Lung (tissue), 16 donors: ENCODE measurements around the gene ITGB3. TPM values are rescaled to one million over a fixed set of nuclear protein-coding genes. Genes with fewer than 3 reads are reported as not detected.

Source experiments
- ATAC-seq: fragments of 200-7000 bp; cut with Tn5 transposase; one replicate; pipeline ENCODE4 v1.9.1; 2020; ENCODE audit warnings: moderate number of reproducible peaks; ENCODE audit not compliant: insufficient read depth, low FRiP score
- DNase-seq, 3 donors: peaks; one replicate each; pipeline ENCODE4 v3.0.0-alpha.2; 2013 to 2017
- H3K27ac ChIP-seq, 2 donors: one replicate each; pipeline ENCODE4 v1.5.1; 2013; ENCODE audit warnings: mild to moderate bottlenecking in 2 of 2, moderate library complexity in 2 of 2, control low read depth in 1 of 2, inconsistent platforms in 1 of 2, low read depth in 1 of 2, low read length in 1 of 2
- H3K27me3 ChIP-seq, 3 donors: one replicate each; pipeline ENCODE4 v1.5.1; 2013; ENCODE audit warnings: low read length in 2 of 3; ENCODE audit not compliant: control insufficient read depth in 3 of 3, insufficient read depth in 3 of 3
- H3K36me3 ChIP-seq, 4 donors: one replicate each; pipeline ENCODE4 v1.5.1; 2013; ENCODE audit warnings: low read length in 4 of 4, mild to moderate bottlenecking in 1 of 4, moderate library complexity in 1 of 4; ENCODE audit not compliant: control insufficient read depth in 4 of 4, insufficient read depth in 4 of 4
- H3K4me1 ChIP-seq, 5 donors: one replicate each; pipeline ENCODE4 v1.5.1; 2013; ENCODE audit warnings: low read length in 5 of 5, mild to moderate bottlenecking in 2 of 5, moderate library complexity in 1 of 5; ENCODE audit not compliant: control insufficient read depth in 5 of 5, insufficient read depth in 5 of 5
- H3K4me3 ChIP-seq: one replicate; pipeline ENCODE4 v1.5.1; 2013; ENCODE audit warnings: mild to moderate bottlenecking, control low read depth, moderate library complexity
- H3K9ac ChIP-seq, 2 donors: one replicate each; pipeline ENCODE4 v1.5.1; 2013; ENCODE audit warnings: low read length in 2 of 2, control low read depth in 1 of 2; ENCODE audit not compliant: insufficient read depth in 1 of 2
- H3K9me3 ChIP-seq, 4 donors: one replicate each; pipeline ENCODE4 v1.5.1; 2013; ENCODE audit warnings: low read length in 3 of 4, mild to moderate bottlenecking in 1 of 4, moderate library complexity in 1 of 4; ENCODE audit not compliant: control insufficient read depth in 4 of 4, insufficient read depth in 3 of 4
- CTCF ChIP-seq: IDR thresholded peaks from 2 replicates; pipeline ENCODE4 v1.5.1; 2012; ENCODE audit warnings: mild to moderate bottlenecking; ENCODE audit errors: control extremely low read depth, extremely low read depth
- WGBS, 2 donors: extraction: QIAGEN DNeasy Blood & Tissue Kit; methylation state at CpG; one replicate each; pipeline ENCODE4 v1.1.7; 2013; 5-methylcytosine and 5-hydroxymethylcytosine counted together
- long read RNA-seq, 5 donors: transcript quantifications; one replicate each; lab custom pipeline, GENCODE V29; 2026
- polyA plus RNA-seq, 2 donors: library from polyadenylated mRNA; stranded (reverse); fragments of 200-250 nt; gene quantifications; one replicate each; pipeline ENCODE4 v1.2.1, GENCODE V29; 2013
- total RNA-seq, 2 donors: library from RNA; depleted of rRNA in 1 of 2; stranded (reverse); fragments of >200 nt in 1 of 2; gene quantifications; one replicate each; pipeline ENCODE4 v1.2.1, GENCODE V29; 2014 to 2021
- donor health status: control.
- donor health status: control.
- donor health status: Bipolar disorder and iron deficiency.
- donor health status: healthy.
- donor health status: DM: yes; HTN: yes; CAD: no.

ITGB3 gene
- total RNA-seq, result 10 to 100 TPM in 1 of 2 donors, 1 to 10 TPM in 1; 9.6 to 15.9 TPM
- 1 to 10 TPM; 1.3 to 5.7 TPM for polyA plus RNA-seq
- long read RNA-seq, donor 1, partial matches to known transcripts, result 0 of 2 reads
- long read RNA-seq, donor 1, other reads (novel, unspliced or antisense), result 0 of 2 reads
- long read RNA-seq, donor 2, result 0 reads
- long read RNA-seq, donor 3, partial matches to known transcripts, result 0 of 1 reads
- long read RNA-seq, donor 3, other reads (novel, unspliced or antisense), result 0 of 1 reads
- long read RNA-seq, donor 4, partial matches to known transcripts, result 0 of 1 reads
- long read RNA-seq, donor 4, other reads (novel, unspliced or antisense), result 0 of 1 reads
- long read RNA-seq, donor 5, partial matches to known transcripts, result 0 of 1 reads
- long read RNA-seq, donor 5, other reads (novel, unspliced or antisense), result 0 of 1 reads

GRCh38 chr17:47253541-47254402, at the start of gene ITGB3:
Gene ITGB3, plus strand, starts transcription at chr17:47253827. Its CDS starts 35 bp downstream, at chr17:47253862.
- peak within 1 kb of the TSS; percentile 47 for H3K4me3 ChIP-seq
- H3K9me3 ChIP-seq, result no peaks in the 10 kb centered on the region
- H3K27me3 ChIP-seq, result peaks cover 0 to 21% (median 9%) of the 10 kb centered on the region in 3 donors
- peak within 1 kb of the TSS; percentile 52 to 62 for H3K27ac ChIP-seq
- TF ChIP-seq CTCF, result peak; percentile 11
- DNase-seq (peak; percentile 73 to 84 (median 77)), ATAC-seq (peak; percentile 82)
- H3K4me1 ChIP-seq, result peaks cover 0 to 11% (median 4%) of the 10 kb centered on the region in 5 donors
- no peak within 1 kb of the TSS for H3K9ac ChIP-seq
- 1 to 2% methylated on average over 55 to 112 of the region's 112 CpGs for WGBS, 2 donors
- H3K36me3 ChIP-seq, result no peaks in the 10 kb centered on the region

GRCh38 chr17:47203984-47204721, 49.5 kb upstream of the ITGB3 start:
- no peaks in the 10 kb centered on the region for H3K9me3 ChIP-seq
- no peak overlapping the region for H3K9ac ChIP-seq
- H3K4me1 ChIP-seq, result peaks cover 0 to 14% (median 6%) of the 10 kb centered on the region in 5 donors
- TF ChIP-seq CTCF, result no peak
- WGBS, 2 donors, result 63 to 76% methylated on average over 6 of the region's 6 CpGs
- no peaks in the 10 kb centered on the region for H3K27me3 ChIP-seq
- H3K27ac ChIP-seq, result peak overlapping the region in 1 of 2 donors; percentile 89
- ATAC-seq (no peak), DNase-seq (no peak)
- no peak overlapping the region for H3K4me3 ChIP-seq
- no peaks in the 10 kb centered on the region for H3K36me3 ChIP-seq

- Histone ChIP-seq H3K9me3 (no peaks in the 10 kb centered on the region), H3K4me1 (peaks cover 0 to 14% (median 6%) of the 10 kb centered on the region in 5 donors), H3K4me3 (no peak overlapping the region), H3K27me3 (no peaks in the 10 kb centered on the region), H3K36me3 (no peaks in the 10 kb centered on the region), H3K9ac (no peak overlapping the region), H3K27ac (peak overlapping the region; percentile 34 to 89)
- no peak for TF ChIP-seq CTCF
- 57 to 64% methylated on average over 6 of the region's 6 CpGs for WGBS, 2 donors
- no peak for DNase-seq
- ATAC-seq, result peak; percentile 57
Measured at GRCh38 chr17:47204722-47205418, 48.8 kb upstream of the ITGB3 start.
